PFSK-1 (cell line): ENCODE results near the gene VSNL1.

Source experiments
- POLR2AphosphoS5 ChIP-seq: IDR thresholded peaks from 2 replicates; pipeline ENCODE4 v1.6.1; 2012; ENCODE audit warnings: low read depth, mild to moderate bottlenecking, control low read depth, low read length, moderate library complexity
- SIN3A ChIP-seq: IDR thresholded peaks from 2 replicates; pipeline ENCODE4 v1.6.1; 2012; ENCODE audit warnings: mild to moderate bottlenecking, low read length, moderate library complexity, borderline replicate concordance; ENCODE audit not compliant: insufficient read depth
- TAF1 ChIP-seq: IDR thresholded peaks from 2 replicates; pipeline ENCODE4 v1.6.1; 2012; ENCODE audit warnings: low read length, control low read depth, borderline replicate concordance; ENCODE audit not compliant: insufficient read depth
- TF ChIP-seq, protein P1 (sequence below), 2 experiments: IDR thresholded peaks; 2 replicates each; pipeline versions ENCODE4 v1.6.1 to v1.8.0; 2011 to 2012; ENCODE audit warnings: low read depth in 2 of 2, low read length in 2 of 2, control low read depth in 1 of 2, inconsistent platforms in 1 of 2, mild to moderate bottlenecking in 1 of 2, moderate library complexity in 1 of 2; ENCODE audit not compliant: insufficient read depth in 1 of 2

DNA sequence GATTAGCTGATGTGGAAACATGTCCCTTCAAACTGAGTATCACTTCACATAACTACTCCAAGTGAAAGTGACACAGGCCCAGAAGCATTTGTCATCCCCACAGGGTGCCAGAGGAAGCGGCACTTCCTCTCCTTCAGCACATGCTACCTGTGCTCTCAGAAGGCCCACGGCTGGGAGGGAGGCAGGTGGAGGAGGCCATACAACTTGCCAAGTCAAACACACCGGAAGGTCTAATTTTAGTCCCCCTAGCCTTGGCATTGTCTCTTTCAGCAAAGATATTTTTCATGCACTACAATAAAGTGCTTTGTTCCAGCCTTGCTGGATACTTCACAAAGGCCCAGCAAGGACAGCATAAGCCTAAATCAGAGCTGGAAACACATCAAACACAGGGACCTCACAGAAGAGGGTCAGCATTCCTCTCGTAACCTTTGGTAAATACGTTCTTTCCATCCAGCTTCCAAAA, 38.0 kb downstream of the VSNL1 start:
- TF ChIP-seq POLR2AphosphoS5, result no peak
- no peak for TF ChIP-seq TAF1
- TF ChIP-seq, protein P1, sequence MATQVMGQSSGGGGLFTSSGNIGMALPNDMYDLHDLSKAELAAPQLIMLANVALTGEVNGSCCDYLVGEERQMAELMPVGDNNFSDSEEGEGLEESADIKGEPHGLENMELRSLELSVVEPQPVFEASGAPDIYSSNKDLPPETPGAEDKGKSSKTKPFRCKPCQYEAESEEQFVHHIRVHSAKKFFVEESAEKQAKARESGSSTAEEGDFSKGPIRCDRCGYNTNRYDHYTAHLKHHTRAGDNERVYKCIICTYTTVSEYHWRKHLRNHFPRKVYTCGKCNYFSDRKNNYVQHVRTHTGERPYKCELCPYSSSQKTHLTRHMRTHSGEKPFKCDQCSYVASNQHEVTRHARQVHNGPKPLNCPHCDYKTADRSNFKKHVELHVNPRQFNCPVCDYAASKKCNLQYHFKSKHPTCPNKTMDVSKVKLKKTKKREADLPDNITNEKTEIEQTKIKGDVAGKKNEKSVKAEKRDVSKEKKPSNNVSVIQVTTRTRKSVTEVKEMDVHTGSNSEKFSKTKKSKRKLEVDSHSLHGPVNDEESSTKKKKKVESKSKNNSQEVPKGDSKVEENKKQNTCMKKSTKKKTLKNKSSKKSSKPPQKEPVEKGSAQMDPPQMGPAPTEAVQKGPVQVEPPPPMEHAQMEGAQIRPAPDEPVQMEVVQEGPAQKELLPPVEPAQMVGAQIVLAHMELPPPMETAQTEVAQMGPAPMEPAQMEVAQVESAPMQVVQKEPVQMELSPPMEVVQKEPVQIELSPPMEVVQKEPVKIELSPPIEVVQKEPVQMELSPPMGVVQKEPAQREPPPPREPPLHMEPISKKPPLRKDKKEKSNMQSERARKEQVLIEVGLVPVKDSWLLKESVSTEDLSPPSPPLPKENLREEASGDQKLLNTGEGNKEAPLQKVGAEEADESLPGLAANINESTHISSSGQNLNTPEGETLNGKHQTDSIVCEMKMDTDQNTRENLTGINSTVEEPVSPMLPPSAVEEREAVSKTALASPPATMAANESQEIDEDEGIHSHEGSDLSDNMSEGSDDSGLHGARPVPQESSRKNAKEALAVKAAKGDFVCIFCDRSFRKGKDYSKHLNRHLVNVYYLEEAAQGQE (IDR thresholded peaks at IDR 0.05; ENCODE audit: insufficient read depth in 1 of 2, low read depth in 2 of 2, low read length in 2 of 2), result no peak
- no peak for TF ChIP-seq SIN3A
